Left lung (tissue), 10 donors: Measurements from ENCODE around the gene KLHL8. TPM values are rescaled to one million over a fixed set of nuclear protein-coding genes. Genes with fewer than 3 reads are reported as not detected.

Source experiments
- ATAC-seq: fragments of 200-7000 bp; cut with Tn5 transposase; one replicate; pipeline ENCODE4 v1.9.1; 2020; ENCODE audit warnings: moderate library complexity
- DNase-seq, 4 donors: peaks; one replicate each; pipeline ENCODE4 v3.0.0-alpha.2; 2013 to 2020
- H3K27ac ChIP-seq, 2 donors: fragments of 200-600 bp; sonication (generic) in 1 of 2; one replicate each; pipeline versions ENCODE4 v1.5.0 to v1.8.0; 2020 to 2021
- H3K27me3 ChIP-seq, 2 donors: fragments of 200-600 bp; sonication (generic) in 1 of 2; one replicate each; pipeline versions ENCODE4 v1.5.0 to v1.8.0; 2020 to 2021
- H3K36me3 ChIP-seq, 2 donors: fragments of 200-600 bp; sonication (generic) in 1 of 2; one replicate each; pipeline versions ENCODE4 v1.5.0 to v1.8.0; 2020 to 2021
- H3K4me1 ChIP-seq, 2 donors: fragments of 200-600 bp; one replicate each; pipeline ENCODE4 v1.8.0; 2021
- H3K4me3 ChIP-seq, 2 donors: fragments of 200-600 bp; sonication (generic) in 1 of 2; one replicate each; pipeline versions ENCODE4 v1.5.0 to v1.8.0; 2020 to 2021; ENCODE audit warnings: mild to moderate bottlenecking in 1 of 2
- H3K9me3 ChIP-seq, 2 donors: fragments of 200-600 bp; sonication (generic) in 1 of 2; one replicate each; pipeline versions ENCODE4 v1.5.0 to v1.8.0; 2020 to 2021
- CTCF ChIP-seq, 2 donors: fragments of 200-600 bp; sonication (generic) in 1 of 2; IDR thresholded peaks; one replicate each; pipeline versions ENCODE4 v1.5.0 to v1.8.0; 2021; ENCODE audit warnings: antibody characterized with exemption in 2 of 2
- intact Hi-C, 2 donors: fragments of 100-400 bp; cut with DNase I; formaldehyde crosslinking; loops; one replicate each; pipeline versions ENCODE4 v1.11.2 to v1.14.2; 2022
- polyA plus RNA-seq, 6 donors: library from polyadenylated mRNA; unstranded; fragments of 120-200 nt; gene quantifications; one replicate each; pipeline ENCODE4 v1.2.1, GENCODE V29; 2013; ENCODE audit not compliant: insufficient read length in 6 of 6
- total RNA-seq, 2 donors: library from RNA; stranded (reverse); fragmentation: NEBNext Ultra II Directional; extraction: Animal tissue kit (Norgen Biotek cat#: 25700); gene quantifications; one replicate each; pipeline ENCODE4 v1.2.1, GENCODE V29; 2021
- donor health status: DM: no; HTN: yes; CAD: no.
- donor health status: DM: no; HTN: no; CAD: no.

Gene KLHL8
- total and polyA plus RNA-seq, 8 donors = 14.7 to 21.3 (median 18.9) TPM

DNA sequence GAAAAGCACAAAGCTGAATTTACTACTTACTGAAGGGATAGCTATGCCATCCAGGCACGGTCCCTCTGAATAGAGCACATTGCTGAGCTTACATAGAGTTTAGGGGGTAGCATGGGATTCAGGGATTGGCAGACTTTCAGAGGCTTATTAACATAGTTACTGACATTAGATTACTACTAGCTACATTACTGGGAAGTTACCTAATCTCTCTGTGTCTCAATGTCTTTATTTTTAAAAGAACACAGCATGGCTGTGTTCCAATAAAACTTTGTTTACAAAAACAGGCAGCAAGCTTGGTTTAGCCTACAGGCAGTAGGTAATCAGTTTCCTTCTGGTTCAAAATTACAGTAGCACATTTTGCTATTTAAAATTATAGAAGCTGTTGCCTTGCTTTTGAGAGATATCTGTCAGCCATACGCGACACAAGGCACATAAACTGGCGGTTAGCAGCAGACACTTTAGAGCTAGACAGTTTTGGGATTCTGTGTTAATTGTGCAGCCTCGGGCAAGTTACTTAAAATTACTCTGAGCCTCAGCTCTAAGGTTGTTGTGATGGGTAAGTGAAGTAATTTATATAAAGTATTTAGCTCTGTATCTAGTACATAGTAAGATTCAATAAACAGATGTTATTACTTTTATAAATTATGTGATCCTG is 6.9 kb downstream of the KLHL8 start:
- TF ChIP-seq CTCF (IDR thresholded peaks at IDR 0.05) = no peak
- no peaks in the 10 kb centered on the region for H3K36me3 ChIP-seq
- no peak overlapping the region for H3K4me3 ChIP-seq
- H3K27ac ChIP-seq = peak overlapping the region in 1 of 2 donors; percentile 26
- intact Hi-C loops = no loop called here
- ATAC-seq = no peak
- no peaks in the 10 kb centered on the region for H3K27me3 ChIP-seq
- peaks cover 0 to 48% of the 10 kb centered on the region in 2 donors for H3K4me1 ChIP-seq
- peak in 2 of 4 donors; percentile 28 to 52 for DNase-seq
- no peaks in the 10 kb centered on the region for H3K9me3 ChIP-seq

- Histone ChIP-seq H3K4me3 (no peak overlapping the region), H3K36me3 (no peaks in the 10 kb centered on the region), H3K27ac (no peak overlapping the region), H3K4me1 (peaks cover 0 to 46% of the 10 kb centered on the region in 2 donors), H3K27me3 (no peaks in the 10 kb centered on the region), H3K9me3 (no peaks in the 10 kb centered on the region)
- intact Hi-C loops = no loop called here
- DNase-seq (no peak), ATAC-seq (no peak)
- TF ChIP-seq CTCF (IDR thresholded peaks at IDR 0.05) = no peak
These were observed 9.0 kb downstream of the KLHL8 start for GRCh38 chr4:87211249-87211952.

- no peaks in the 10 kb centered on the region for H3K27me3 ChIP-seq
- no peaks in the 10 kb centered on the region for H3K9me3 ChIP-seq
- H3K27ac ChIP-seq = peak overlapping the region in 1 of 2 donors; percentile 64
- ATAC-seq (peak; percentile 73), DNase-seq (peak in 2 of 4 donors; percentile 79 to 81)
- no peaks in the 10 kb centered on the region for H3K36me3 ChIP-seq
- peaks cover 0 to 41% of the 10 kb centered on the region in 2 donors for H3K4me1 ChIP-seq
- intact Hi-C loops = loop anchor here in 1 of 2 donors (10.0 kb wide), 1 partner anchor 55 kb away; no protein-coding TSS in a partner anchor
- TF ChIP-seq CTCF (IDR thresholded peaks at IDR 0.05) = no peak
- H3K4me3 ChIP-seq = peak overlapping the region in 1 of 2 donors; percentile 7
These were observed 10.7 kb downstream of the KLHL8 start for GRCh38 chr4:87209696-87210095.

DNA sequence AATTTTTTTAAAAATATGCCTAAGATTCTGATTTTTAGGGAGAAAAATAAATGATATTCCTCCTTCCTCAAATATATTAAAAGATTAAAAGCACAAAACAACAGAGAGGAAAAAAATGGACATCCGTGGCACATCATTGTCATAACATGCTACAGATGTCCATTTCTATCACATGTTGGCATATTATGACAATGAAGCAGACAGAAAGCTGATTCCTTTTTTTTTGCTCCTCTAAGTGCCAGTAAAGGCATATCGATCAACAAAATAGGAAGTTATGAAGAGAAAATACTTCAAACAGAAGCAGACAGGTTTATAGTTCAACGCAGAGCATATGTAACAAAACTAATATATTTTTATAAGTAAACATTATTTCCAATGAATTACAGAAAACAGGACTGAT is 11.2 kb downstream of the KLHL8 start:
- no peak for TF ChIP-seq CTCF (IDR thresholded peaks at IDR 0.05)
- H3K4me1 ChIP-seq = peaks cover 0 to 41% of the 10 kb centered on the region in 2 donors
- intact Hi-C loops = loop anchor here in 1 of 2 donors (10.0 kb wide), 1 partner anchor 54 kb away; no protein-coding TSS in a partner anchor
- no peak for DNase-seq
- no peaks in the 10 kb centered on the region for H3K36me3 ChIP-seq
- H3K27me3 ChIP-seq = no peaks in the 10 kb centered on the region
- no peak for ATAC-seq
- no peaks in the 10 kb centered on the region for H3K9me3 ChIP-seq
- H3K4me3 ChIP-seq = peak overlapping the region in 1 of 2 donors; percentile 7
- H3K27ac ChIP-seq = peak overlapping the region in 1 of 2 donors; percentile 64

DNA sequence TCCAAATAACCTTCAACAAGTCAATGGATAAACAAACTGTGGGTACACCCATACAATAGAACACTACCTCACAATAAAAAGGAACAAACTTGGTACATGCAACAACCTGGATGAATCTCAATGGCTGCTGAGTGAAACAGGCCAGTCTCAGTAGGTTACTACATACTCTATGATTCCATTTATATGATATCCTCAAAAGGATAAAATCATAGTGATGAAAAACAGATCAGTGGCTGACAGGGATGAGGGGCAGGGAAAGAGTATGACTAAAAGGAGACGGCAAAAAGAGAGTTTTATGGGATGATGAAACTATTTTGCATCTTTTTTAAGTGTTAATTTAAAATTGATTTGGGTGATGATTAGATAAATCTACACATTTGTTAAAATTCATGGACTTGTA is 15.9 kb downstream of the KLHL8 start:
- ATAC-seq (no peak), DNase-seq (no peak)
- Histone ChIP-seq H3K36me3 (no peaks in the 10 kb centered on the region), H3K27ac (no peak overlapping the region), H3K4me3 (no peak overlapping the region), H3K9me3 (no peaks in the 10 kb centered on the region), H3K27me3 (no peaks in the 10 kb centered on the region), H3K4me1 (peaks cover 0 to 11% of the 10 kb centered on the region in 2 donors)
- TF ChIP-seq CTCF (IDR thresholded peaks at IDR 0.05) = no peak
- intact Hi-C loops = loop anchor here in 1 of 2 donors (10.0 kb wide), 1 partner anchor 50 kb away; no protein-coding TSS in a partner anchor
